Measurements from ENCODE around the gene GABRG3.
"Not testable (repeated sequence)": the region's sequence is repeated elsewhere in the genome, so short reads cannot be mapped to it uniquely, and the experiment has no call there.

The GABRG3 gene

GRCh38 chr15:27358751-27359434, 387.9 kb downstream of the GABRG3 start:
- no peak for DNase-seq

- no peak for DNase-seq
These were observed 388.6 kb downstream of the GABRG3 start for GRCh38 chr15:27359586-27359985.

GRCh38 chr15:27360316-27360715, 389.3 kb downstream of the GABRG3 start:
- no peak for DNase-seq

GRCh38 chr15:27361438-27361837, 390.5 kb downstream of the GABRG3 start:
- no peak for DNase-seq

- DNase-seq, result no peak
These were observed 394.5 kb downstream of the GABRG3 start for GRCh38 chr15:27365456-27365855.

- not testable (repeated sequence) for DNase-seq
These were observed 406.4 kb downstream of the GABRG3 start for GRCh38 chr15:27377391-27377790.

GRCh38 chr15:27382361-27383025, 411.5 kb downstream of the GABRG3 start:
- DNase-seq, result no peak

GRCh38 chr15:27383726-27384125, 412.7 kb downstream of the GABRG3 start:
- DNase-seq, result no peak

- DNase-seq, result no peak
These were observed 421.2 kb downstream of the GABRG3 start for GRCh38 chr15:27392163-27392562.

- DNase-seq, result no peak
These were observed 425.5 kb downstream of the GABRG3 start for GRCh38 chr15:27396521-27396920.

GRCh38 chr15:27396996-27397395, 426.0 kb downstream of the GABRG3 start:
- no peak for DNase-seq

GRCh38 chr15:27398631-27399161, 427.7 kb downstream of the GABRG3 start:
- DNase-seq, result peak; percentile 3

GRCh38 chr15:27399241-27399640, 428.3 kb downstream of the GABRG3 start:
- DNase-seq, result peak; percentile 80

- no peak for DNase-seq
These were observed 430.5 kb downstream of the GABRG3 start for GRCh38 chr15:27401471-27401870.

GRCh38 chr15:27408428-27408827, 437.4 kb downstream of the GABRG3 start:
- peak; percentile 10 for DNase-seq

- DNase-seq, result no peak
These were observed 440.1 kb downstream of the GABRG3 start for GRCh38 chr15:27410996-27411605.

- DNase-seq, result peak; percentile 49
These were observed 441.4 kb downstream of the GABRG3 start for GRCh38 chr15:27412415-27412814.

- DNase-seq, result no peak
These were observed 443.3 kb downstream of the GABRG3 start for GRCh38 chr15:27414168-27414870.

GRCh38 chr15:27418726-27419125, 447.7 kb downstream of the GABRG3 start:
- DNase-seq, result peak; percentile 56

GRCh38 chr15:27422997-27423396, 452.0 kb downstream of the GABRG3 start:
- DNase-seq, result no peak

- DNase-seq, result peak; percentile 54
These were observed 455.8 kb downstream of the GABRG3 start for GRCh38 chr15:27426805-27427204.

GRCh38 chr15:27427276-27427675, 456.3 kb downstream of the GABRG3 start:
- DNase-seq, result peak; percentile 3

- no peak for DNase-seq
These were observed 457.2 kb downstream of the GABRG3 start for GRCh38 chr15:27428151-27428550.

All from COR-L47 (cell line).